Measurements from ENCODE around the gene CCNB3.

CCNB3 gene

DNA sequence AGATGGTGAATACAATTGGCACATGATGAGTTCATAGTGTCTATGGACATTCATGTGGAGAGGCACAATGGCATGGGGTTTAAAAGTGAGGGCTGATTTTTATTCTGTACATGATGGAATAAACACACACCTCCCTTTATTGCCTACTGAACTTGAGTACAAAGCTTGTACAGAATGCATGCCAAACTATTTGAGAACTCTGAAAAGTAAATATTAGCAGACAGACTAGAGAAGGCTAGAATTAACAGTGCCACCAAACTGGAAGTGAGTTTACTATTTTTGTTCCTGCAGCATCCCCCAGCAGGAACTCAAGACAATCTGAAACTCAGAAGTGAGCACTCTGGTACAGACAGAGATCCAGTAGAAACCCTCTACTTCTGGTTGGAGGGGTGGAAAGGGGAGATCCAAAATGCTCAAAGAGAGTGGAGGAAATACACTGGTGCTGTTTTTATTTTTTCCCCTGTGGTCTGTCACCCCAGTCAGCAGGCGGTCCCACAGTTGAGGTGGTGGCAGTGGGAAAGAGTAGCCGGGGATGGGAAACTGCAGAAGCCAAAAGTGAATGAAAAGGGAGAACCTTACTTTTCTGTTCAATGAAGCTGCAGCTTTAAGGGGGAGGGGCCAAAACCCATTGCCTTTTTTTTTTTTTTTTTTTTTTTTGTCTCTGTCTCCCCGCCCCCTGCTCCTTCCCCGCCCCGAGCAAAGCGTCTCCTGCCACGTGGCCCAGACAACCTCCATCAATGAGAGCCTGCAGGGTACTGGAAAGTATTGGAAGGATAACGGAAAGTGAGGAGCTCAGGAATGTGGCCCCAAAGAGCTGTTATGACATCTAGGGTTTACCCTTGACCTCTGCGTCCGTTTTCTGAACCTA lies 24.3 kb upstream of the CCNB3 start:
- DNase-seq (ENCODE audit: insufficient read length, low spot score) (no peak), FAIRE-seq (peak; percentile 45)
- TF ChIP-seq POLR2AphosphoS5 (IDR thresholded peaks at IDR 0.05; ENCODE audit: low read depth, low read length) = no peak

DNA sequence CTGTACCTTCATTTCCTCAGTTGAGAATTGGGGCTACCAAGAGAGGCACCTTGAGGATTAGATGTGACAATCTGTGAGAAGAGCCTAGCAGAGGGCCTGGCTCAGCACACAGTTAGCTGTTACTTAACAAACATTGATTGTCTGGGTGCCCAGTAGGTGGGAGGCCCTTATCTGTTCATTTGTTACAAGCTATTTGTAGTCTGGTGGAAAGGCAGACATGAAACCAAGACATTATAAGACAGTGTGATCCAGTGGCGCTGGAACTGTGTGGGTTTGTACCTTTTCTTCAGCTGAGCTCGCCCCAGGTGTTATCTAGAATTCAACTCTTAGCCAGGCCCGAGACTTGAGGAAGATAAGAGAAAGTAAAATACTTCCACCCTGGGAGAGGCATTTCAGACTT lies 20.7 kb upstream of the CCNB3 start:
- FAIRE-seq (no peak), DNase-seq (ENCODE audit: insufficient read length, low spot score) (no peak)
- TF ChIP-seq POU2F2 (IDR thresholded peaks at IDR 0.05; ENCODE audit: low read depth, low read length) (no peak), SPI1 (IDR thresholded peaks at IDR 0.05; ENCODE audit: low read depth, low read length) (no peak), POLR2AphosphoS5 (IDR thresholded peaks at IDR 0.05; ENCODE audit: low read depth, low read length) (no peak), PAX5 (IDR thresholded peaks at IDR 0.05; ENCODE audit: insufficient read depth, low read length, severe bottlenecking) (no peak), POLR2A (IDR thresholded peaks at IDR 0.05; ENCODE audit: low read depth, low read length) (no peak), TAF1 (IDR thresholded peaks at IDR 0.05; ENCODE audit: low read depth, low read length) (no peak)

DNA sequence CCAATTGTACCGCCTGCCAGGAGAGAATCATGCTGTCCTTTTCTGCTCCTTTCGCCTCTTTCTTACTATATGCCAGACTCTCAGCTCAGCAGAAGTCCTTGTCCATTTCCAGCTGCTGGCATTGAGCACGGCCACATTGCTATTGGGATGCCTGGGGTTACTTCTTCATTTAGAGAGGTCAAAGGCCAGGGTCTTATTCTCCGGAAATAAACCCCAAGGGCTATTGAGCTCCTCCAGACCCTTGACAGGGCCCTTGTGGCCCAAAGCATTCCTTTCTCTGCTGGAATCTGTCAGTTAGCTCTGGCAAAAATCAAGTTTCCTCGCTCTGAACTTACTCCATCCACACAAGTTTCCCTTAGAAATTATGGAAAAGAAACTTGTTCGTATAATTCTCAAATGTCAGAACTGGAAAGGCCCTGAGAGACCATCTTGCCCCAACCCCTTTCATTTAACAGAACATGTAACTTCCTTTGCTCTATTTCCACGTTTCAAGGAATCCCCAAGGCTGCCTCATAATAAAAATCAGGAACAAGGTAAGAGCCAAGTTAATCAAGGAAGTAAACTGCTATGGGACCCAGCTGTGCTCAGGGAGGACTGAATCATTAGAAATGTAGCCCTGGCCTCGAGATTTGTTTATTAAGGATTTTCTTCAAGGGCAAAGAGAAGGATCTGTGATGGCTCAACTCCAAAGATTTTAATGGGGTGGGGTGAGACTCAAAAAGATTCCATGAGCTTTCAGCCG lies 15.5 kb upstream of the CCNB3 start:
- DNase-seq (ENCODE audit: insufficient read length, low spot score) (no peak), FAIRE-seq (peak; percentile 31)
- no peak for TF ChIP-seq POU2F2 (IDR thresholded peaks at IDR 0.05; ENCODE audit: low read depth, low read length)

DNA sequence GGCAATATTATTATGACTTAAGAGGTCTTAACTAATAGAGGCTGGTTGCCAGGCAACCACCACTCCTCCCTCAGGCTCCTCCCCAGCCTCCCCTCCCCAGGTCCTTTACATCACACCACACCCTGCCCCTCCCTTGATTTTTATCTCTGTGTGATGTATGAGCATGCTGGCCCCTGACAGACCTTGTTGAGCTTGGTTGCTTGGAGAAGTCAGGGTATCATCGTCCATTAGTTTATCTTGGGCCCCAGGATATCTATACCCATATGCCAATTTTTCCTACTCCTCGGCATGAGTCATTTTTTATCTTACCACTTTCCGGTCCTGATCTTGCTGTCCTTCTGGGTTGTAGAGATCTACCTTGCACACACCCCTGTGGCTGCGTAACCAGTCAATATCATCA lies 6.2 kb upstream of the CCNB3 start:
- FAIRE-seq = no peak
- no peak for DNase-seq (ENCODE audit: insufficient read length, low spot score)
- TF ChIP-seq SPI1 (IDR thresholded peaks at IDR 0.05; ENCODE audit: low read depth, low read length) = no peak
- TF ChIP-seq POLR2AphosphoS5 (IDR thresholded peaks at IDR 0.05; ENCODE audit: low read depth, low read length) = no peak
- no peak for TF ChIP-seq POU2F2 (IDR thresholded peaks at IDR 0.05; ENCODE audit: low read depth, low read length)
- no peak for TF ChIP-seq TAF1 (IDR thresholded peaks at IDR 0.05; ENCODE audit: low read depth, low read length)
- no peak for TF ChIP-seq PAX5 (IDR thresholded peaks at IDR 0.05; ENCODE audit: insufficient read depth, low read length, severe bottlenecking)
- no peak for TF ChIP-seq POLR2A (IDR thresholded peaks at IDR 0.05; ENCODE audit: low read depth, low read length)

DNA sequence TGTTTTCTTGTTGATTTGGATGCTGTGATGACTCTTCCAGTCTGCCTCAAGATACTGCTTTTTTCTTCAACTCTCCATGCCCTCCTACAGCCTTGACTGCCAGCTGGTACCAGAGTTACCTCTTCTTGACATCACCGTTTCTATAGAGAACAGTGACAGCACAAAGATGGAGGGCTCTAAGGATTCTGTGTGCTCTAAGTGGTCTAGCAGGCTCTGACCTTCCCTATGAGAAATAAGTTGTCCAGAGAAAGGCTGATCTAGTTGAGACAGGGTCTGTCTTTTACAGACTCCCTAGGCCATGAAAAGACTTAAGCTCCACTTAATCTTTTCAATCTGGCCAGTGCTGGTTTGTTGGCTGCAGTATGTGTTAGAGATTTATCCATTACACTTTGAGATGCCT lies 3.7 kb upstream of the CCNB3 start, which contains the start of gene AKAP4:
AKAP4 (minus strand) TSS at position 101 of the 400 bp plus-strand sequence. CDS start 118 bp downstream, outside the sequence.
- DNase-seq (ENCODE audit: insufficient read length, low spot score) = no peak
- FAIRE-seq = no peak
- no peak for TF ChIP-seq POLR2AphosphoS5 (IDR thresholded peaks at IDR 0.05; ENCODE audit: low read depth, low read length)
- no peak for TF ChIP-seq POLR2A (IDR thresholded peaks at IDR 0.05; ENCODE audit: low read depth, low read length)
- no peak for TF ChIP-seq SPI1 (IDR thresholded peaks at IDR 0.05; ENCODE audit: low read depth, low read length)
- TF ChIP-seq TAF1 (IDR thresholded peaks at IDR 0.05; ENCODE audit: low read depth, low read length) = no peak
- no peak for TF ChIP-seq PAX5 (IDR thresholded peaks at IDR 0.05; ENCODE audit: insufficient read depth, low read length, severe bottlenecking)
- no peak for TF ChIP-seq POU2F2 (IDR thresholded peaks at IDR 0.05; ENCODE audit: low read depth, low read length)

DNA sequence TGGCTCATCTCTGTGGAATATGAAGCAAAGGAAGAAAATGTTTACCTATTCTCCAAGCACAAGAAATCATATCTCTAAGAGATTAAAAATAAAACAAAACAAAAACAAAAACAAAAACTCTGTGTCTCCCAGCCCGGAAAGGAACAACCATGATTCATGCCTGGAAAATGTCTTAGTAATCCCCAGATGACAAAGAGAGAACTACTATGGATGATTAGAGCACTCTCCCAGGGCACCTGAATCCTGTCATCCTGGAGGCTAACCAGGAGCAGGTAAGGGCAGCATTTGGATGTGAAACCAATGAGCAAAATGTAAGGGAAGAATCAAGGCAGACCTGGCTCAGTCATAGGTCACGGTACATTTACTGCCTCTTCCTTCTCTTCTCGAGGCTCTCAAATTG lies 2.0 kb upstream of the CCNB3 start:
- no peak for DNase-seq (ENCODE audit: insufficient read length, low spot score)
- TF ChIP-seq TAF1 (IDR thresholded peaks at IDR 0.05; ENCODE audit: low read depth, low read length) (no peak), PAX5 (IDR thresholded peaks at IDR 0.05; ENCODE audit: insufficient read depth, low read length, severe bottlenecking) (no peak), POLR2AphosphoS5 (IDR thresholded peaks at IDR 0.05; ENCODE audit: low read depth, low read length) (no peak), SPI1 (IDR thresholded peaks at IDR 0.05; ENCODE audit: low read depth, low read length) (no peak), POU2F2 (IDR thresholded peaks at IDR 0.05; ENCODE audit: low read depth, low read length) (no peak), POLR2A (IDR thresholded peaks at IDR 0.05; ENCODE audit: low read depth, low read length) (no peak)
- FAIRE-seq = no peak

DNA sequence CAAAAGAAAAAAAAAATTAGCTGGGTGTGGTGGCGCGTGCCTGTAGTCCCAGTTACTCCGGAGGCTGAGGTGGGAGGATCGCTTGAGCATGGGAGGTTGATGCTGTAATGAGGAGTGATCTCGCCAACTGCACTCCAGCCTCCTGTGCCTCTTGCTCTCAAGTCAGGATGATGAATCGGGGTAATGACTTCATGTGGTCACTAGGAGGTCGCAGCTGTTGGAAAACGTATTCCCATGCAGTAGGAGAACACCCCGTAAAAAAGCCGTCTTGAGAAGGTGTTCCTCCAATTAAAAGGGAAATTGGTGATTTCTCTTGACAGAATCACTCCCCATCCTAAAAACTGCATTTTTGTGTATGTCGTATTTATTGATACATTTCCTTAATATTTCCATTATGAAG lies 2.2 kb downstream of the CCNB3 start:
- no peak for FAIRE-seq

DNA sequence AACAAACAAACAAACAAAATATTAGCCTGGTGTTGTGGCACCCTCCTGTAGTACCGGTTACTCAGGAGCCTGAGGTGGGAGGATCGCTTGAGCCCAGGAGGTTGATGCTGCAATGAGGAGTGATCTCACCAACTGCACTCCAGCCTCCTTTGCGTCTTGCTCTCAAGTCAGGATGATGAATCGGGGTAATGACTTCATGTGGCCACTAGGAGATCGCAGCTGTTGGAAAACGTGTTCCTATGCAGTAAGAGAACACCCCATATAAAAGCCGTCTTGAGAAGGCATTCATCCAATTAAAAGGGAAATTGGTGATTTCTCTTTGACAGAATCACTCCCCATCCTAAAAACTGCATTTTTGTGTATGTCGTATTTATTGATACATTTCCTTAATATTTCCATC lies 6.9 kb downstream of the CCNB3 start:
- FAIRE-seq (no peak), DNase-seq (ENCODE audit: insufficient read length, low spot score) (no peak)
- TF ChIP-seq POLR2A (IDR thresholded peaks at IDR 0.05; ENCODE audit: low read depth, low read length) (no peak), SPI1 (IDR thresholded peaks at IDR 0.05; ENCODE audit: low read depth, low read length) (no peak), PAX5 (IDR thresholded peaks at IDR 0.05; ENCODE audit: insufficient read depth, low read length, severe bottlenecking) (no peak), POU2F2 (IDR thresholded peaks at IDR 0.05; ENCODE audit: low read depth, low read length) (no peak), TAF1 (IDR thresholded peaks at IDR 0.05; ENCODE audit: low read depth, low read length) (no peak), POLR2AphosphoS5 (IDR thresholded peaks at IDR 0.05; ENCODE audit: low read depth, low read length) (no peak)

More for the DNA sequence above, 2.2 kb downstream of the CCNB3 start:
- no peak for TF ChIP-seq TAF1 (IDR thresholded peaks at IDR 0.05; ENCODE audit: low read depth, low read length)
- TF ChIP-seq POLR2A (IDR thresholded peaks at IDR 0.05; ENCODE audit: low read depth, low read length) = no peak
- no peak for TF ChIP-seq PAX5 (IDR thresholded peaks at IDR 0.05; ENCODE audit: insufficient read depth, low read length, severe bottlenecking)
- TF ChIP-seq POLR2AphosphoS5 (IDR thresholded peaks at IDR 0.05; ENCODE audit: low read depth, low read length) = no peak
- no peak for TF ChIP-seq SPI1 (IDR thresholded peaks at IDR 0.05; ENCODE audit: low read depth, low read length)
- no peak for TF ChIP-seq POU2F2 (IDR thresholded peaks at IDR 0.05; ENCODE audit: low read depth, low read length)
- no peak for DNase-seq (ENCODE audit: insufficient read length, low spot score)

DNA sequence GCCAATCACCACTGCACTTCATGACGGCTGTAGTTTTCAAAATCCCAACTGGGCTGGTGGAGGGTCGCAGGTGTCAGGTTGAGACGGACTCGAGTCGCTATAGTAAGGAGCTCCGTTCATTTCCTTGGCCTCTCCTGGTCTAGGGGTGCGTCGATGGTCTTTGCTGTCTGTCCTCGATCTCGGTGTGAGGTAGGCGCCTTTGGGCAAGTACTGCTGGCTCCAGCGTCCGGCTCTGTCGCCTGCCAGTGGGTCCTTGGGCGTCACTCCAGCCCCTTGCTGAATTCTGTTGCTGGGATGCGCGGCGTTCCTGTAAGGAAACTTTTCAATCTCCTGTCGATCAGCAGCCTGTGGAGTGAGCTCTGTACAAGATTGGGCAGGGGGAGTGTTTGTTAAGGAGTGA lies 76.7 kb downstream of the CCNB3 start:
- no peak for TF ChIP-seq TAF1 (IDR thresholded peaks at IDR 0.05; ENCODE audit: low read depth, low read length)
- no peak for TF ChIP-seq SPI1 (IDR thresholded peaks at IDR 0.05; ENCODE audit: low read depth, low read length)
- no peak for TF ChIP-seq POU2F2 (IDR thresholded peaks at IDR 0.05; ENCODE audit: low read depth, low read length)
- TF ChIP-seq POLR2AphosphoS5 (IDR thresholded peaks at IDR 0.05; ENCODE audit: low read depth, low read length) = no peak
- TF ChIP-seq POLR2A (IDR thresholded peaks at IDR 0.05; ENCODE audit: low read depth, low read length) = no peak
- TF ChIP-seq PAX5 (IDR thresholded peaks at IDR 0.05; ENCODE audit: insufficient read depth, low read length, severe bottlenecking) = no peak
- no peak for FAIRE-seq
- no peak for DNase-seq (ENCODE audit: insufficient read length, low spot score)

All from GM12891 (cell line).